Dedifferentiated amniotic fluid mesenchymal stem cell (primary cell): ENCODE data around the gene OTOL1.
"Not testable (repeated sequence)": the region's sequence is repeated elsewhere in the genome, so short reads cannot be mapped to it uniquely, and the experiment has no call there.

Experiments
- DNase-seq: peaks from one replicate; pipeline ENCODE4 v3.0.0-alpha.2; 2016; ENCODE audit errors: extremely low spot score

Gene OTOL1

DNA sequence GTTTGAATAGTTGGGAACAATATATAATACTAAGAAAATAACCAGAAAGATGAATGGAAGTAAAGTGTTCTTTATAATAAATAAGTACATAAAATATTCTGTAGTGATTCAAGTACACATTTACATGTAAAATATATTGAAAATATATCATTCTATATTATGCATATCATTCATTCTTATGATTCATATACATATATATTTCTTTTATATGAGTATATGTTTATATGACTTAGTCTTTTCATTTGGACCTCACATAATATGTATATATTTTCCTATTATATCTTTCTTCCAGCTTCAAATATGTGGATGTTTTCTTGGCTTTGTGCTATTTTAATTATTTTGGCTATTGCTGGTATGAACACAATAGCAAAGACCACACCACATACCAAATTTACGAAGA lies at the start of gene OTOL1:
TSS of gene OTOL1 (plus strand) at position 301 of the 400 bp plus-strand sequence. CDS start at position 301, 0 bp downstream.
- no peak for DNase-seq

DNA sequence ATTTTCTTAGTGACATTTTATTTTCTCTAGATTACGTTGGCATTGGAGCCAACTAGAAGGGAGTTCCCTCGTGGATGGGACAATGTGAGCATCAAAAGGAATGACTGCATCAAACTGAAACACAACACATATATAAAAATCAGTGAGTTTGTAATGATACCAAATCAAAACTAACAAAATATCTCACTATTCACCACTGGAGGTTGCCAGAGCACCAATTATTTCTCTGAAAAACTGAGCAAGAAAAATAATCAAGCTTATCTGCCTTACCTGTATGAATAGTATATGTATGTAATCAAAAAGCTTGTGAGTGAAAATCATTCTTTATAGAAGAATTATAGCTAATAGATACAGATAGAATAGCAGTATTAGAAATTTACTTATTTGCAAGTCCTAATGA lies 46.8 kb upstream of the OTOL1 start:
- no peak for DNase-seq

- DNase-seq, result no peak
Observed at GRCh38 chr3:161452179-161452578, 44.4 kb upstream of the OTOL1 start.

- no peak for DNase-seq
Observed at GRCh38 chr3:161454615-161455014, 42.0 kb upstream of the OTOL1 start.

GRCh38 chr3:161455962-161456361 lies 40.6 kb upstream of the OTOL1 start:
- no peak for DNase-seq

DNA sequence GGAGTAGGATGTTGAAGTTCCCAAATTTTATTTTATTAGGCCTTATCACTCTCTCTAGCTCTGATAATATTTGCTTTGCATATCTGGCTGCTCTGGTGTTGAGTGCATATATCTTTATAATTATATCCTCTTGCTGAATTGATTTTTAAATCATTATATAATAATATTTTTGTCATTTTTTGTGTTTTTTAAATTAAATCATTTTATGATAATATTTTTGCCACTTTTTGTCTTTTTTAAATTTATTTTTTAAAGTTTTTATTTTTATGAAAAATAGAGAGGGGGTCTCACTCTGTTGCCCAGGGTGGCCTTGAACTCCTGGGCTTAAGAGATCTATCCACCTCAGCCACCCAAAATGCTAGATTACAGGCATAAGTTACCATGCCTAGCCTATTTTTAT lies 34.5 kb upstream of the OTOL1 start:
- no peak for DNase-seq

GRCh38 chr3:161471211-161471610 lies 25.4 kb upstream of the OTOL1 start:
- DNase-seq, result no peak

GRCh38 chr3:161474139-161474538 lies 22.5 kb upstream of the OTOL1 start:
- DNase-seq, result no peak

- no peak for DNase-seq
Observed at GRCh38 chr3:161474741-161475140, 21.9 kb upstream of the OTOL1 start.

- DNase-seq, result no peak
Observed at GRCh38 chr3:161475206-161475605, 21.4 kb upstream of the OTOL1 start.

- no peak for DNase-seq
Observed at GRCh38 chr3:161475905-161476304, 20.7 kb upstream of the OTOL1 start.

- no peak for DNase-seq
Observed at GRCh38 chr3:161484226-161484625, 12.4 kb upstream of the OTOL1 start.

GRCh38 chr3:161488284-161488683 lies 8.3 kb upstream of the OTOL1 start:
- DNase-seq, result not testable (repeated sequence)

DNA sequence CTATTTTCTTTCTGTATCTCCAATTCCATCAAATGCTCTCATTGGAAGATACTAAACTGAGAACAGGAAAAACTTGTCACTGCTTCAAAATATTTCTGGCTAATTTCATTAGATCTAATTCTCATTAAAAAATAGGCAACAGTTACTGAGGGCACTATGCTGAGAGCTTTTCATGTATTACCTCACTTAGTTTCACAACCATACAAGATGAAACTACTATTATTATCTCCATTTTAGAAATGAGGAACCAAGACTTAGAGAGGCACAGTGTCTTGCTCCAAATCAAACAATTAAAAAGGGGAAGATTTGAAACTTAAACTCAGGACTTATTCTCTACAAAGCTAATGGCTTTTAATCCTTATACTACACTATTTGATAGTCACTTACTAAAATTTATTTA lies 7.2 kb upstream of the OTOL1 start:
- DNase-seq, result no peak

- DNase-seq, result not testable (repeated sequence)
Observed at GRCh38 chr3:161490845-161491244, 5.8 kb upstream of the OTOL1 start.

- no peak for DNase-seq
Observed at GRCh38 chr3:161498259-161498921, 1.8 kb downstream of the OTOL1 start.

DNA sequence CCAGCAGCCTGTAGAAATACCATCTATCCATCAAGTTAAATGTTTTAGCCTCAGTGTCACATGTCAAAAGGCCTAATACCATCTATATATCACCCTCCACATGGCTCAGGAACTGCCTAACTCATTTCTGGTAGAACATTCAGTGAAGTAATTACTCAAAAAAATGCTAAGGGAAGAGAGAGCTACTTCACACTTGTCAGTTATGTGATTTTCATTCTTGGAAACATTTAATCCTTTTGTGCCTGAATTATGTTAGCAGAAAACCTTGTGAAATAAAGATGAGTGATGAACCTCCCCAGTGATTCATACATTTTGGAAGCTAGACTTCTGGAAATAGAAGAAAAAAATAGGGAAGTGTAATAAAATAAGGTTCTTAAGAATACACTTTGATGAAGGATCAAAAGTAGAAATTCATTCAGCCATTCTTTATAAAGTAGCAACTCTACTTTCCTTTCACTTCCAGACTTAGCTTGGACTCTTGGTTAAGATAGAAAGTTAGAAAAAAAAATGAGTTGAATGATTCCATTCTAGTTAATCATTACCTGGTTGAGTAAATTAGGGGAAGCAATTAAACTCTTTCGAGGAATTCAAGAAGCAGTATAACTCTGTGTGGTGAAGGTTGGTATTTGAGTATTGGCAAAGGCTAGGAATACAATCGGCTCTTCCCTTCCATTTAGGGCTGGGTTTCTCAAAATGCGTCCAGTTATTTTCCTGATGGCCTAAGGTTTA lies 3.6 kb downstream of the OTOL1 start:
- no peak for DNase-seq

DNA sequence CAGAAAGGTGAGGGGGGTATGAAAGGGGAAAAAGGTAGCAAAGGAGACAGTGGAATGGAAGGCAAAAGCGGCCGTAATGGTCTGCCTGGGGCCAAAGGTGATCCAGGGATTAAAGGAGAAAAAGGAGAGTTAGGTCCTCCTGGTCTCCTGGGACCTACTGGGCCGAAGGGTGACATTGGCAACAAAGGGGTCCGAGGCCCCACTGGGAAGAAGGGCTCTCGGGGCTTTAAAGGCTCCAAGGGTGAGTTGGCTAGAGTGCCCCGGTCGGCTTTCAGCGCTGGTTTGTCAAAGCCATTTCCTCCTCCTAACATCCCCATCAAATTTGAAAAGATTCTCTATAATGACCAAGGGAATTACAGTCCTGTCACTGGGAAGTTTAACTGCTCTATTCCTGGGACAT lies 6.7 kb downstream of the OTOL1 start:
- DNase-seq, result no peak

- DNase-seq, result no peak
Observed at GRCh38 chr3:161508852-161509477, 12.4 kb downstream of the OTOL1 start.

- no peak for DNase-seq
Observed at GRCh38 chr3:161510510-161511260, 14.1 kb downstream of the OTOL1 start.

DNA sequence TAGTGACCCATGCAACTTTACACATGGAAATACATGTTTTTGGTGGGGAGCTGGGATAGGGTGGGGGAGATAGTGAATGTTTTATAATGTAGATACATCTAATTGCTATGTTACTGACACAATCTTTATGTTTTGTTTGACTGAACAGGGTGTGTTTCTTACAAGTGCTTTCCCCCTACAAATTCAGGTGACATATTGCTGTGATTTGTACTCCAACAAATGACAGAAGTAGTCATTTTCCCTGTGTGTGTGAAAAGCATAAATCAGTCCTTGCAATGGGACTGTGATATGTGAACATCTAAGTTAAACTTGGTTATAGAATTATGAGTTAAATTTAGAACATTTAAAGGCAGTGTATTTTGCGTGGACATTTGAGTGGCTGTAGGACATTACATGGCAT lies 27.3 kb downstream of the OTOL1 start:
- DNase-seq, result no peak

DNA sequence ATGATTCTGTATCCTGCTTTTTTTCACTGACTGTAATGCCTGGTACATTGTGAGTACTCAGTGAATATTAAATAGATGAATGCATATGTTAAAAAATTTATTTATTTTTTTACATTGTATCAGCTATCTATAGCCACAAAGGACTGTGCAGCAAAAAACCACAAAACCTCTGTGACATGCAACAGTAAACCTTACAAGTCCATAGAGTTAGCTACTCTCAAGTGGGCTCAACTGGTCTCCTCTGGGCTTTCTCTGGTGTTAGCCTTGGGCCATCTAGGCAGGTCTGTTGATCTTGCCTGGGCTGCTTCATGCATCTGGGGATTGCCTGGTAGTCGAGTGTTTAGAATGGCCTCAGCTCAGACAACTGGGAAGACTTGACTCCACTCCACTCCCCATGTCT lies 35.3 kb downstream of the OTOL1 start:
- no peak for DNase-seq
